HG03354 (cell line): ENCODE data around the gene SP4.

Source experiments
- ATAC-seq: cut with Tn5 transposase; IDR thresholded peaks from one replicate; pipeline ENCODE4 v1.9.1; 2021; ENCODE audit warnings: mild to moderate bottlenecking; ENCODE audit not compliant: unreplicated experiment, poor library complexity, severe bottlenecking

Gene SP4

GRCh38 chr7:21430575-21430954, 2.7 kb downstream of the SP4 start:
- ATAC-seq, result no peak

- no peak for ATAC-seq
Observed at GRCh38 chr7:21443149-21443841, 15.4 kb downstream of the SP4 start.

- ATAC-seq, result no peak
Observed at GRCh38 chr7:21448974-21449373, 21.1 kb downstream of the SP4 start.

DNA sequence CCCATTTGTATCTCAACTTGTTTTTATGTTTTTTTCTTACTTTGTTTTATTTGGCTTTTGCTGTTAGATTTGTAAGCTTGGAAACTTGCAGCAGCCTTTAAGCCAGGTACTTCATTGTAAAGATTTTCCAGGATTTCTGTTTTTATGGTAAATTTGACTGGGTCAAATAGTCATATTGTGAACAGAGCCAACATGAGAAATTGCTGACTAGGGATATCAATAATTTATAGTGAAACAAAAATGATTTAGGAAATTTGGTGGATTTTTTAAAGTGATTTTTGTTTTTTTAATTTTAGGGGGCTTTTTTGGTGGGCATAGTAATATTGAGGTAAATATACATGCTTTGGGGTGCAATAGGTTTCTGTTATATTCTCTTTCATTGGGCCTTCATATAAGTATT, 22.2 kb downstream of the SP4 start:
- ATAC-seq, result no peak

- ATAC-seq, result no peak
Observed at GRCh38 chr7:21450941-21451340, 23.1 kb downstream of the SP4 start.

- no peak for ATAC-seq
Observed at GRCh38 chr7:21454182-21454581, 26.3 kb downstream of the SP4 start.

- no peak for ATAC-seq
Observed at GRCh38 chr7:21454906-21455305, 27.0 kb downstream of the SP4 start.

DNA sequence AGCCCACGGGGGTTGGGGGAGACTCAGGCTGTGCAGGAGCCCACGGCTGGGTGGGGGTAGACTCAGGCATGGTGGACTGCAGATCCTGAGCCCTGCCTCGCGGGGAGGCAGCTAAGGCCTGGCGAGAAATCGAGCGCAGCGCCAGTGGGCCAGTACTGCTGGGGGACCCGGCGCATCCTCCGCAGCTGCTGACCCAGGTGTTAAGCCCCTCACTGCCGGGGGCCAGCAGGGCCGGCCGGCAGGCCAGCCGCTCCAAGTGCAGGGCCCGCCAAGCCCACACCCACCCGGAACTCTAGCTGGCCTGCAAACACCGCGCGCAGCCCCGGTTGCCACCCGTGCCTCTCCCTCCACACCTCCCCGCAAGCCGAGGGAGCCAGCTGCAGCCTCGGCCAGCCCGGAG, 33.4 kb downstream of the SP4 start:
- no peak for ATAC-seq

DNA sequence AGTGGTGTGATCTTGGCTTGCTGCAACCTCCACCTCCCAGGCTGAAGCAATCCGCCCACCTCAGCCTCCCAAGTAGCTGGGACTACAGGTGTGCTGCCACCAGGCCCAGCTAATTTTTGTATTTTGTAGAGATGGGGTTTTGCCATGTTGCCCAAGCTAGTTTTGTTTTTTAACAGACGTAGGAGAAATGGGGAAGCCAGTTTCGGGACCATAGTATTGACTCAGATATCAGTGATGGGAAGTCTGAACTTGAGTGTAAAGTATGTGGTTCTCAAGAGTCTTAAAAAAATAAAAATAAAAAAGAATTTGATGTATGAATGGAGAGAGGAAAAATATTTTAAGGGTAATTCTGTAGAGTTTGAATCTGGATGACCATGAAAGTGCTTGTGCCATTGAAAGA, 34.2 kb downstream of the SP4 start:
- ATAC-seq, result no peak

DNA sequence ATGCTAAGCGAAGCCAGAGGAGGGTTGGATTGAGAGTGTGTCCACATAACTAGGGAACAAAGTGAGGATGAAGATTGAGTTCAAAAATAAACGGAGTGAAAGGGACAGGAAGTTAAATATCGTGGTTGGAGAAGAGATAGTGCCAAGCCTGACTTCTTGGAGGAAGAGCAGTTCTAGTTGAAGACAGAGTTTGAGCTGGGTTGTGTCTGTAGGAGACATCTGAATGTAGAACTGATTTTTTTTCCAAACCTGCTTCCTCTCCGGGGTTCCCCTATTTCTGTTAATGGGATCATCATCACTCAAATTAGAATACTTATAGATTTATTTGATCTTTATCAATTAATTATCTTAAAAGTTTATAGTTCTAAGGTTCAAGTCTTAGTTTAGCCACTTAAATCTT, 35.6 kb downstream of the SP4 start:
- ATAC-seq, result no peak

DNA sequence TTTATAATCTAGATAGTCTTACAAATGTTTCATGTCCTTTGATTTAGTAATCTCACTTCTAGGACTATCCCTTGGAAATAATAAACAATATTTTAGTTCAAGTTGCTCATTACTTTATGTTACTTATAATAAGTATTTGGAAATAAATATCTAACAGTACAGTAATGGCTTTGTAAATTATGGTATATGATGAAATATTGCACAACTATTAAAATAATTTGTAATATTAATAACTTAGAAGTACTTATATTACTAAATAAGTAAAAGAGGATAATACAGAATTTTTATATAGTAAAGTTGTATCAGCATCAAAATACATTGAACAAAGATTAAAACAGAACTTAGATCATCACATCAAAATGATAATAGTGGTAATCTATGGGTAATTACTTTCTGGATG, 41.1 kb downstream of the SP4 start:
- no peak for ATAC-seq

GRCh38 chr7:21469894-21470293, 42.0 kb downstream of the SP4 start:
- ATAC-seq, result no peak

GRCh38 chr7:21472029-21472428, 44.1 kb downstream of the SP4 start:
- ATAC-seq, result no peak

GRCh38 chr7:21476429-21476828, 48.5 kb downstream of the SP4 start:
- no peak for ATAC-seq

DNA sequence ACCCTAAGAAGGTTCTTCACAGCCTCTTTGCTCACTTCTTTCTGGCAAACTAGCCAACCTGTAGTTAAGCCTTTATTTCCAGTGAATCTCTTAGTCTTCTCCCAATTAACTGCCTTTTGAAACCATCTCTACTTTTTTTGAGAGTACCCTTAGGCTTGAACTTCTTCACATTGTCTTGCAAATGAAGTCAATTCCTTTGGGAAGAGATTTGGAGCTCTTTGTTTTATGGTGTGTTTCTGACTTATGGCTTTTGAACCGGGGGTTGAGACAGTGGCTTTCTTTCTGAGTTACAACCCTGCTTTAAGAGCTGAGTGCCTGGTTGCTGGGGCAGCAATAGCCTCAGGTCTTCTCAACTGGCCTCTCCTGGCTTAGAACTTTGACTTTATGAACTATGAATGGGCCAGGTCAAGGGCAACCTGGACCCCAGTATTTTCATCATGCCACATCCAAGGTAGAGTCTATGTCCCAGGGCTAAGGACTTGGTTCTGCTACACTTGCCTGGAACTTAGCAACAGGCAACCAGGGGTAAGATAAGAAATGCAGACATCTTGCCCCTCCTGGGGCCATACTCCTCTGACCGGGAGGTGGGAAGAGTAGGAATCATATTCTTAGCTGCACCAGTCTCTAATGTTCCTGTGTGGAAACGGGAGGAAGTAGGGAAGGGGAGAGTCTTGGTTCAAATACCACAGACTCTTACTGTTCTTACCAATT, 53.0 kb downstream of the SP4 start:
- no peak for ATAC-seq

- no peak for ATAC-seq
Observed at GRCh38 chr7:21486511-21486910, 58.6 kb downstream of the SP4 start.

GRCh38 chr7:21495731-21496130, 67.8 kb downstream of the SP4 start:
- no peak for ATAC-seq

DNA sequence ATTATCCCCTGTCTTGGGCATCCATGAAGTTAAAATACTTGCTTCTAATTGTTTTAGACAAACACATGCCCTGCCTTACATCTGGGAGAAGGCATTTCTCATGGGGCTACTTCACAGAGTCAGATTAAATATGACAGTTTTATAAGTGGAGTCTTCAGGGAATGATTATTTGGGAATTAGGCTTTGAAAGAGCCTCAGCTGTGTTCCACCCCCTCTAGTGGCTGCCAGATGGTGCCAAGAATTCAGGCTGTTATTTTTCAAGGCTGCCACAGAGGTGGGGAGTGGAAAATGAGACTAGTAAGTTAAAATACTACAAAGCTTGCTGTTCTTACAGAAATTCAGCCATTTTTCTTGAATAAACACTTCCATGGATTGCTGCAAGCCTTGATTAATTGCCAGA, 69.2 kb downstream of the SP4 start:
- no peak for ATAC-seq

- ATAC-seq, result no peak
Observed at GRCh38 chr7:21500117-21500832, 72.4 kb downstream of the SP4 start.

DNA sequence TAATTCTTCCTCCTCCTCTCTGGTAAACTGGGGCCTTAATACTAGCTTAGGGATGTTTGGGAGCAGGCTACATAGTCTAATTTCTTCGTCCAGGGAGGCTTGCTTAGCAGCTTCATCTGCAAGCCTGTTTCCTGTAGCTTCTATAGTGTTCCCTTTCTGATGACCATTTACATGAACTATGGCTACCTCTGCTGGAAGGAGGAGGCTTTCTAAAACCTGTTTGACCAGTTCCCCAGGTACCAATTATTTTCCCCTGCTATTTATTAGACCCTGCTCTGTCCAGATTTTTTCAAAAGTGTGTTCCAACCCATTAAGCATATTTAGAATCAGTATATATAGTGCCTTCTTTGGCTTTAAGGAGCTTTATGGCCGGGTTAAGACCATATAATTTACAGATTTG, 76.1 kb downstream of the SP4 start:
- no peak for ATAC-seq
